Stimulated activated CD4-positive, alpha-beta T cell treated with anti-CD3 and anti-CD28 coated beads, Interleukin-2, amount 100 ng/mL, for 48 hours (primary cell): Measurements from ENCODE around the gene DARS1.
"Not testable (repeated sequence)": the region's sequence is repeated elsewhere in the genome, so short reads cannot be mapped to it uniquely, and the experiment has no call there.

Experiments
- DNase-seq, 2 donors: peaks; one replicate each; pipeline ENCODE4 v3.0.0-alpha.2; 2020

The DARS1 gene

DNA sequence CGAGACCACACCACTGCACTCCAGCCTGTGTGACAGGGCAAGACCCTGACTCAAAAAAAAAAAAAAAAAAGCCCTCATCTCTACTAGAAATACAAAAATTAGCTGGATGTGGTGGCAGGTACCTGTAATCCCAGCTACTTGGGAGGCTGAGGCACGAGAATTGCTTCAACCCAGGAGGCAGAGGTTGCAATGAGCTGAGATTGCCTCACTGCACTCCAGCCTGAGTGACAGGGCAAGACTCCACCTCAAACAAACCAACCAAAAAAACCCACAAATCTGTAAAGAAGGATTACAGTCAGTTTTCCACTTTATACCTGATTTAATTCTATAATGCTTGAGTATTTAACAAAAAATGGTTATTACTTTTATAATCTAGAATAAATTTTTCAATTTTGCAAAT, 9.7 kb downstream of the DARS1 start:
- DNase-seq = no peak

- DNase-seq = no peak
Observed at GRCh38 chr2:135974036-135974435, 11.4 kb downstream of the DARS1 start.

DNA sequence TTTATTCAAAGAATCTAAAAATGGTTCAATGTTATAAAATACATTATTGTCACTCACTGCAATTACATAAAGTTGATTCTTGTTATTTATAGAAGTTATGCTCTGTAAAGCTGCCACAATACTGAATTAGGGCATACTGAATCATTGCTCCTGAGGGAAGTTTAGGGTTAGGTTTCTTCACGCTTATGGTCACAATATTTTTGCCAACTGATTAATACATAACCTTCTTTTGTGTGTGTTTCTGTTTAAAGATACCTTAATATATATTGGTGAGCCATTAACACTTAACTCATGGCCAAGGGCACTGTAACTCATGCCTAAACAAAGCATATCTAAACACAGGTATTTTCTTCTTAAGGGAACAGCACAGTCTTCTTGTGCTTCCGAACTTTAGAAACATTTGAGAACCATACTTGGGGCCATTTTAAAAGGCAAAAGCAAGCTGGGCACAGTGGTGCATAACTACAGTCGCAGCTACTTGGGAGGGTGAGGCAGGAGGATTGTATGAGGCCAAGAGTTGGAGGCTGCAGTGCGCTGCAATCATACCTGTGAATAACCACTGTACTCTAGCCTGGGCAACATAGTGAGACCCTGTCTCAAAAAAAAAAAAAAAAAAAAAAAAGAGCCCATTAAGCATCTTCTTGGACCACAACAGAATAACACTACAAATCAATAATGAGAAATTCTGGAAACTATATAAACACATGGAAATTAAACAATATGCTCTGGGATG, 15.6 kb downstream of the DARS1 start:
- DNase-seq = no peak

- no peak for DNase-seq
Observed at GRCh38 chr2:135965756-135966155, 19.7 kb downstream of the DARS1 start.

GRCh38 chr2:135964404-135964803, 21.0 kb downstream of the DARS1 start:
- DNase-seq = not testable (repeated sequence)

GRCh38 chr2:135963841-135964240, 21.6 kb downstream of the DARS1 start:
- no peak for DNase-seq

DNA sequence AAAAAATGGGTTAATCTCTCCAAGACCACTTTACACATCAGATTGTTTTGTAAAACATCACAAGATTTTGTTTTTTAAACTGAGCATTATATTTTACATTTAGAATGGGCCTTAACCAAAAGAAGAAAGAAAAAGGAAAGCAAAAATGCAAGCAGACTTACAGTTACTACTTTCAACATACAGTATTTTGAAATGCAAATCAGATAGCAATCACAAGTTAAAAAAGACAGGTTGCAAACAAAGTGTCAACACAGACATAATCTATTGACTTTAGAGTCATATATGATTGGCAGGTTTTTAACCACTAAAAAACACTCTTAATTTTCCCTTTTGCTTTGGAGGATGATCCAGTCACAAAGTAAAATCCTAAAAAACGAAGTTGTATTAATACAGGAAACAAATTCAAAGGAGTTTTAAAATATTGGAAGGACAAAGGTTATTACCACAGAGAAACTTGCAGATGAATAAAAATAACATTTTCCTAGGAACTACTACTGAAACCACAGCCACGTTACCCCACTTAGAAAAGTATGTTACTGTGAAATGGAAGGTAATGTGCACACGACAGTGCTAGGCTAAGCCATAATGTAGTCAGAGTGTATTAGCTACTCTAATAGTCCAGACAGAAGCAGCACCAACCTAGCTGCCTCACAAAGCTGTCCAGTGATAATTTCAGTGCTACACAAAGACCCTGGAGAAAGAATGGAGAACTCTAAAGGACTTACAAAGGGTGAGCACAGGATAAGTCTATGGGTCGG, 22.9 kb downstream of the DARS1 start:
- DNase-seq = no peak

GRCh38 chr2:135960656-135961551, 24.5 kb downstream of the DARS1 start:
- no peak for DNase-seq

- no peak for DNase-seq
Observed at GRCh38 chr2:135960150-135960549, 25.3 kb downstream of the DARS1 start.

DNA sequence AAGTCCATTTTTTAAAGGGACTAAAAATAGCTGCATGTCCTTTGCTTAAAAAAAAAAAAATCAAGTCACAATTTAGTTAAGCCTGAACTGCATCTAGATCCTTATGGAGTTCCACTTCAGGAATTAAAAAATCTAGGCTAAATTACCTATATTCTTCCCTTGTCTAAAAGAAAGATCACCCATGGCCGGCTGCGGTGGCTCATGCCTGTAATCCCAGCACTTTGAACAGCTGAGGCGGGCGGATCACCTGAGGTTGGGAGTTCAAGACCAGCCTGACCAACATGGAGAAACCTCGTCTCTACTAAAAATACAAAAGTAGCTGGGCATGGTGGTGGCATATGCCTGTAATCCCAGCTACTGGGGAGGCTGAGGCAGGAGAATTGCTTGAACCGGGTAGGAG, 26.5 kb downstream of the DARS1 start:
- DNase-seq = not testable (repeated sequence)

- DNase-seq = no peak
Observed at GRCh38 chr2:135954020-135954601, 31.3 kb downstream of the DARS1 start.

GRCh38 chr2:135952891-135953290, 32.5 kb downstream of the DARS1 start:
- DNase-seq = no peak

DNA sequence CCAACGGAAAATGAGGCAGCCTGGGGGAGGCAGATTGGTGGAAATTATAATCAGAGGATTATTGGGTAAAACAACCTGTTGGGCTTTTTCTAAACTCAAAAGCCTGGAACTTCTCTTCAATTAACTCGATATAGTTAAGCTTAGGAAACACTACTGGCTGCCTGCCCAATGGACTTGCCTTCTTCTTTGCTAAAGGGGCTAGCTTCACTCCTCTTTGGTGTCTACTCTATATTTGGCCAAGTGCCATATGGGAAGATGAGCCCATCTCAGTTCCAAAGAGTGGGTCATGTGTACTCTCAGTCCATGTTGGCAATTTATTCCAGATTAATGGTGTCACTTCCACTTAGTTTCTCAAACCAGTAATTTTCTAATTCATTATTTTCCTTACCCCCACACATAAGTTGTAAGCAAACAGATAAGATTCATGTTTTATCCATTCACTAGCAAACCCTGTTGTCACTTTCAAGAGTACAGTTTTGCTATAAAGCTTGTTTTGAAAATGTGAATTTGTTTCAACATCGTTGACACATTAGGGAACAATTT, 34.3 kb downstream of the DARS1 start:
- no peak for DNase-seq

GRCh38 chr2:135949451-135950234, 35.8 kb downstream of the DARS1 start:
- no peak for DNase-seq

DNA sequence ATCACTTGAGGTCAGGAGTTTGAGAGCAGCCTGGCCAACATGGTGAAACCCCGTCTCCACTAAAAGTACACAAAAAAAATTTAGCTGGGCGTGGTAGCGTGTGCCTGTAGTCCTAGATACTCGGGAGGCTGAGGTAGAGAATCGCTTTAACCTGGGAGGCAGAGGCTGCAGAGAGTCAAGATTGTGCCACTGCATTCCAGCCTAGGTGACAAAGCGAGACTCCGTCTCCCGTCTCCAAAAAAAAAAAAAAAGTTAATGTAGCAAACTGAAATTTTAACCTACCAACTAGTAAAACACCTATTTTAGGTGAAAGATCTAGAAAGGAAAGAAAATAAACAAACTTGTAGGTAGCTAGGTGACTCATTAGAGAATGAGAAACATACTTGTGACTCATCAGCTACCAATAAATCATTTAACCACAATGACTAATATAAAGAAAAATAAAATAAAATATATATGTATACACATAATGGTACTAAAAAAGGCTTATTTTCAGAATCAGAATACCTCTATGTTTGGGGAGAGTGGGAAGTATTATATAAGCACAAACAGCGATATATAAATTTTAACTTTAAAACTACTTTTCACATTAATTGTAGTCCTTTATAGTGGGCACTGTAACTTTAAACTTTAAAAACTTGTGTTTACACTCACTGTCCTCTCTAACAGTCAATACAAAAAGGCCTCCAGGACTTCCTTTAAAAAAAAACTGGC, 36.6 kb downstream of the DARS1 start:
- no peak for DNase-seq

- DNase-seq = no peak
Observed at GRCh38 chr2:135948141-135948540, 37.3 kb downstream of the DARS1 start.

- no peak for DNase-seq
Observed at GRCh38 chr2:135947483-135947882, 37.9 kb downstream of the DARS1 start.

- DNase-seq = no peak
Observed at GRCh38 chr2:135945526-135945925, 39.9 kb downstream of the DARS1 start.

DNA sequence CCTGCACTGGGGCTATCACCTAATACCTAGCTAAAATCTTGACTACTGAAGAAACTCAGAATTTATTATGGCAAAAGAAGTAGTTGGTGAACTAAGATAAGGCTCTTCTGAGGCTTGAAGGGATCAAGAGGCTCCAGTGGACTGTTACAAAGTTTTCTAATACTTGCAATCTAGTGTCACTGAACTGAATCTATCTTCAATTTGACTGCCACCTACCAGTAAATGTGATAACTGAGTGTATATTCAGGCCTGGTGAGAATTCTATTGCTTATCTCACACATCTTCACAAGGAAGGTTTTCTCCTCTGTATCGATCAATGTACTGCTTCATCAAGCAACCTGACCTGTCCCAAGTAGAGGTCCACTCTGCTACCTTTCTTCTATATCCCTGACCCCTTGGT, 40.8 kb downstream of the DARS1 start:
- DNase-seq = no peak

DNA sequence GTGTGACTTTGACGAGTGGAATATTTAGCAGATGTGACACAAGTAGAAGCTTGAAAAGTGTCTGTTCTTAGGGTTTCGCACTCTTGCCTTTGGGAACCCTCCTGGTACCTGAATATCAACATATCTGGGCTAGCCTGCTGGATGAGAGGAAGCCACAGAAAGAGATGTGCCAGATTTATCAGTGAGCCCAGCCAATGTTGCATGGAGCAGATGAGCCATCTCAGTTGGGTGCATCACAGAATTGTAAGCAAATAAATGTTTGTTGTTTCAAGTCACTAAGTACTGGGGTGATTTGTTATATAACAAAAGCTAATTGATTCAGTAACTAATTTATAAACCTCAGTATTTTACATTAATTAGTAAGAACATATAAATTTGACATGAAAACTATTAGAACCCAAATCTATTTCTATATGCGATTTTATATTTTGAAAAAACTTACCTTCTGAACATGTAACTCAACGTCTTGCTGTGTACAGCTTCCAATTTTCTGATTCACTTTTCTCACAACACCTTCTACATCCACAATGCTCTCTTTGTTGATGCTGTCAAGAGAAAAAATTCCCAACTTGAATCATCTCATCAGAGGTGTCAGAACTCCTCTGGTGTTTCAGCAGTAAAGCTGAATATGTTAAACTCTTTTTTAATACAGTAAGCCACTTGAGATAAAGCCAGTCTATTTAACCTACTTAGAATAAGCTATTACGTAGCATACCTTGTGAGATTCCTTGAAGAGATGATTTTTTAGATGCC, 42.3 kb downstream of the DARS1 start:
- no peak for DNase-seq
